ENCODE results near the gene CHRND.

Gene CHRND

DNA sequence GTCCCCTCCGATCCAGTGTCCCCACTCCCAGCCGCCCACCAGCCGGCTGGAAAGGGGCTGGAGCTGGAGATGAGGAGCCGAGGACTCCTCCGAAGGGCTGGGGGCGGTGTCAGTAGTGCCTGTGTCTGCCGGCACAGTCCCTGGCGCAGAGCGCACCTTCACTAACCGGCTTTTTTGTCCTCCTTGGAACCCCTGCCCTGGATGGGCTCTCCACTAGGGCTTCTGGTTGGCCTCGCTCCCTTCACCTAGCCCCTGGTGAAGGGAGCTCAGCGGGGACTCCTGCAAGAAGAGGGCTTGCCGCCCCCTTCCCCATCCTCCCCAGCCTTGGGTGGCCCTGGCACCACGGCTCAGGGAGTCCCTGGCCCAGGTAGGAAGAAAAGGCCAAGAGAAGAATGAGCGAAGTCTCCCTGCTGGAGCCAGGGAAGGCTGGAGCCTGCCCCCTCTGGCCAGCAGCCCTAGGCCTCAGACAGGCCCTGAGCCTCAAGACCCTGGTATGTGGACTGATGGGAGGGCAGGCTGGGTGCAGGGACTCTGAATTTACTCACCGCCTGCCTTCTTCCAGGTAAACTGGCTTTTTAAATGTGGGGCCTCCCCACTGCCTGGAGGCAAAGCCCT lies 37.8 kb upstream of the CHRND start:
- no peak for DNase-seq

DNA sequence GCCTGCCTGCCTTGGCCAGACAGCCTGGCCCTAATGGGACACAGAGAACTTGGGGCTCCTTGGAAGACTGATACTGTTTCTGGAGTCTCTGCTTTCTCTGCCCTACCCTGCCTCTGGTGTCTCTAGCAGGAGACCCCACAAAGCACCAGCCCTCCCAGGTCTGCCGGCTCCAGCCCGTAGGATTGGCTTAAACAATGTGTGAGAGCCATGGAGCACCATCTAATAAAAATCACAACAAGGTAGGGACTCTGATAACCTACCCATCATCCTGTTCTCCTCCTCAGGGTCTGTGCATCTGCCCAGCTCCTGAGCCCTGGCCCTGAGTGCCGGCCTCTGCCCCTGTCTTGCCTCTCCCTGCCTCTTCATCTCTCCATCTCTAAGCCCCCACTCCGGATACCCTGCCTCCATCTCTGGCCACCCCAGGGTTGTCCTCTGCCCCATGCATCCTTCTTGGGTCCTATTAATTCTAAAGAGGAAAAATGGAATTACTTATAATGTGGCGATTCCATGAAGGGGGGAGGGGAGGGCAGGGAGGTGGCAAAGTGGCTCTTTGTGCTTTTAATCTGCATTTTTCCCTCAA lies 37.1 kb upstream of the CHRND start:
- DNase-seq = no peak

DNA sequence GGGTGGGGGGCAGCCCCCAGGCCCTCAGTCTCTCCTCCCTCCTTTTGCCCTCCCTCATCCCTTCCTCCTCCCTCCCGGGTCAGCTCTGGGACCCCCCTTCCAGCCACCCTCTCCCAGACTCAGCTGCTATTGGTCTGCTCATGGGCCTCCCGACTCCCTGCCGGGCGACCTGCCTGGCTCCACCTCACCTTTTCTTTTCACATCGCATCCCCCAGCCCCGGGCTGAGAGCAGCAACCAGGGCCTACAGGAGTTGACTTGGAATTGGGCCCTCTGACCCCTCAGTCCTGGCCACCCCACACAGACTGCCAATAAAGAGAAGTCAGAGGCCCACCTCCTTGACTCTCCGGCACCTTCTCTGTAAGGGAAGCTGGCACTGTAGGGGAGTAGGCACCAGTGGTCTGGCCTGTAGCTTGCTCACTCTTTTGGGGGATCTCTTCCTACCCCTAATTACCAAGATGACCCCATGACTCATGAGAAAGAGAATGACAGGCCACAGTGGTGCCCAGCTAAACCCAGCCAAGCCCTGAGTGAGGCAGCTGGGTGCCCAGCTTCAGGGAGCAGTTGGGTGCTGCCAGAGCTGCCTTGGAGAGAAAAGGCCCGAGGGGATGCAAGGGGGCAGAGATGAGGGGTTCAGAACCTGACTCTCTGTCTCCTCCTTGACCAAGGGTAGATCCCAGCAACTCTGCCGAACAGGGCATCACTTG lies 36.3 kb upstream of the CHRND start:
- no peak for DNase-seq

DNA sequence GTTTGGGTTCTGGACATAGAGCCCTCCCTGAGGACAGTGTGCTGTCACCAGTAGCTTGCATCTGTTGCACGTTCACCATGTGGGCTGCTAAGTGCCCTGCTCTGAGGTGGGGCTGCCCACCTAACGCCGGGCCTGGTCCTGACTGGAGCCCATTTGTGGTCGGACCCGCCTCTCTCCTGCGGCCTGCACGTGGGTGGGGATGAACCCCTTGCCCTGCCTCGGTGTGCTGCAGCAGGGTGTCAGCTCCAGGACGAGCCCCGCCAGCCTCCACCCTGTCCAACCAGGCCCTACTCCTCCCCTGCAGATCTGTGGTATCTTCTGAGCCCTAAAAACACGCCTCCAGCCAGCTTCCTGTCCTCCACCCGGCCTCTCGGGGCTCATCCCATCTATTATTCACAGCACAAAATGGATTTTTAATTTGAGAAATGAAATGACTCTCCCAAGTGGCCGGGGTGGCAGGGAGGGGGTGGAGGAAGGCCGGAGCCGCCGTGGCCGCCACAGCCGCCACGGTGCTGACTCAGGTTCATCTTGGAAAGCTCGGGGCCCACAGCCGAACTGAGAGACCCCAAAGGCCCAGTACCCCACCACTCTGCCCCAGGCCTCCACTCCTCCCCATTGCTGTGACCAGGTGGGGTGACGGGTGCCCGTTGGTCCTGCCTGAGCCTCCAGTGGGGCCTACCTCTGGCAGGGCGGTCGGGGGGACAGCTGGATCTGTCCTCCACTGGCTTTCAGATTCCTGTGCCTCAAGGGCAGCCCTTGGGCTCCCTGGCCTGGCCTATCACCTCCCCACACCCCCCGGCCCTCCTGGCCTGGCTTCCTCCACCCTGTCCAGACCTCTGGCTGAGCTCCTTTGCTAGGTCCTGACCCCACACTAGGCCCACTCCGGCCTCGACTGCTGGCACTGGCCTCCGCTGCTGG lies 35.5 kb upstream of the CHRND start:
- no peak for DNase-seq

DNA sequence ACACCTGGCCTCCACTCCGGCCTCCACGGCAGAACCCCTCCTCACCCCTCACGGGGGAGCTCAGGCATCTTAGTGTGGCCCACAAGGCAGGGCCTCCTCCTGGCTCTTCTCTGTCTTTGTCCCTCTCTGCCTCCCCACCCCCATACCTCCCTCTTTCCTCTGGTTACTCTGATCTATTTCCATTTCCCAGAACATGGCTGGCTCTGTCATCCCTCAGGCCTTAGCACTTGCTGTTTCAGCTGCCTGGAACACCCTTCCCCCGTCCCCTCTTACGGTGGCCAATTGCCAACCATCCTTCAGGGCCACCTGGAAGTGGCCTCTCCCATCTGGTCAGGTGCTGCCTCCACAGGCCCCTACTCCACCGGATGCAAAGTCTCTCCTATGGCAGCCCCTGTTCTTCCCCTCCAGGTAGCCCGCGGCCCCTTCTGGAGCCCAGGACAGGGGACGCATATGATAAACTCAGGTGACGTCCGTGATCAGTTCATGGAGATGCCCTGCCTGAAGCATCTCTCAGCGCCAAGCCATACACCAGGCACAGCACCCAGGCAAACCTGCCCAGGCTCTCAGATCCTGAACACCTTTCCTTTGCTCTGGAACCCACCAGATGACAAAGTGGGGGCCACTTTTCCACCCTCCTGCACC lies 34.7 kb upstream of the CHRND start:
- no peak for DNase-seq

DNA sequence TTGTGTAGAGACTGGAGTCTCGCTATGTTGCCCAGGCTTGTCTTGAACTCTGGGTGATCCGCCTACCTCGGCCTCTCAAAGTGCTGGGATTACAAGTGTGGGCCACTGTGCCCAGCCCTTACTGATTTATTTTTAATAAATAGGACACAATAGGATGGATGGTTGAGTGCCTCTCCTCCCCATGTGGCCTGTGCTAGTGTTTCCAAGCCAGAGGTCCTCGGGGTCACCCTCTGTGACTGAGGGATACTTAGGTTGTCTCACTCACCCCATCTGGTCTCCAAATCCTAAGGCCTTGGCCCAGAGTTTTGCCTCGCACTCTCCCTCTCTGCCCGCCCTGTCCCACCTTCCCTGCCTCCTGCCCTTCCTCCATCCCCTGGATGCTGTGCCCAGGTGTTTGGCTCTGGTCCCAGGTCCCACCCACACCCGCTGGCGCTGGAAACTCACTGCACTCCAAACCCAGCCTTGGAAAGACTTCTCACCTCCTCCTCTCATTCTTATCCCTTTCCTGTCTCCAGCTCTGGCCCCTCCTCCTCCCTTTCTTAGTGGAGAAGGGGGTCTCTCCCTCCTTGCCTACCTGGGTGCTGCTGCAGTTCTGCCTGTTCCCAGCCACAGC lies 33.6 kb upstream of the CHRND start:
- DNase-seq = no peak

DNA sequence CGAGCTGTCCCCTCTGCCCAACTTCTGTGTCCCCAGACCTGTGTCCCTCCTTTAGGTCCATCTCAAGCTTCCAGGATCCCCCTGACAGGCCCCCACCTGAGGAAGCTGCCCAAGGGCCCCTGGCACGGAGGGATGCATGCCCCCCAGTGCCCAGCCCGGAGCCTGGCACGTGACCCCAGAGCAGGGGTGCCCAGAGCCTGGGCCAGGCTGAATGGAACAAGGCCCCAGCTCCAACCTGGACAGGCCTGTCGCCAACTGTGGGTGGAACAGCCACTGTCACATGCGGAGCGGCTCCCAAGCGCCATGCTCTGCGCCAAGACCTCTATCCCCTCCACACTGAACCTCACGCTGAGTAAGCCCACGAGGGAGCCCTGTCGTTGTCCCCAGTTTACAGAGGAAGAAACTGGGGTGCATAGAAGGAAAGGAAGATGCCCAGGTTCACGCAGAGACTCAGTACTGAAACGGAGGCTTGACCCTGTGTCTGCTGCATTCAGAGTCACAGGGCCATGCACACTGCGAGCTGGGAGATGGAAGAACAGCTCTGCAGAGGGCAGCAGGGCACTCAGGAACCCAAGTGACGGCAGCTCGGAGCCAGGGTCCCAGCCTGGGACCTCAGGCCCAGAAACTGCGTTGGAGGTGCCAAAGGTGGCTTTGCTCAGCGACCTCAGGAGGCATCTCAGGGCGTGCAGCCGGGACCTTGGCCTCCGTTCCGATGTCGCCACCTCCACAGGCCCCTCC lies 32.8 kb upstream of the CHRND start:
- DNase-seq = no peak

DNA sequence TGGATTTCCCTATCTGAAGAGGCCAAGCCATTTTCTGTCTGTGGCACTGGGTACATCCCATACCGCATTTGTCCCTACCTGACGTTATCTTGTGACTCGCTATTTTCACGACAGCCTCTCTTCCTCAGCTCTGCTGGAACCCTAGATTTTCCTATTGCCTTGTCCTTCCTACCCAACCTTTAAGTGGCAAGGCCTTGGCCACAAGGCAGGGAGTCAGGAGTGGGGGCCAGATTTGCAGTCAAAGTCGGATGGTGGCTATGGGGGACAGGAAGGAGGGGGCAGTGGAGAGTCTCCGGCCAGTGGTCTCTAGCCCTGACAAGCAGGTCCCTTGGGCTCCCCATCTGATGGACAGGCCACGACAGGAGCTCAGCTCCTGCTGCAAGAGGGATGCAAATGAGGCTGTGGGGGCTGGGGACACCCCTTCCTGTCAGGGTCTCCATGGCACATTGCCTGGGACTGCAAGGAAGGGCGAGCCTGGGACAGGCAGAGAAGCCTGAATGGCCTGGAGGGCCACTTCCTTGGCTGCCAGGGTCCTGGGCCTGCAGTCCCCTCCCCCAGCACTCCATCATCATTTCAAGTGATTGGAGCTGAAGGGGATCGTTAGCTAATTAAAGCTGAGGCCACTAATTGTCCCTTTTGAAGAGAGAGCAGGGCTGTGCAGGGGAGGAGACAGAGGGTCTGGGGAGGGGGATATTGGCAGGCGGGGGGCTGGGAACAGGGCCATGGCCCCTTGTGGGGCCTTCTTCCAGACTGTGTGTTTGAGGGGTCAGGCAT lies 32.1 kb upstream of the CHRND start:
- DNase-seq = no peak

DNA sequence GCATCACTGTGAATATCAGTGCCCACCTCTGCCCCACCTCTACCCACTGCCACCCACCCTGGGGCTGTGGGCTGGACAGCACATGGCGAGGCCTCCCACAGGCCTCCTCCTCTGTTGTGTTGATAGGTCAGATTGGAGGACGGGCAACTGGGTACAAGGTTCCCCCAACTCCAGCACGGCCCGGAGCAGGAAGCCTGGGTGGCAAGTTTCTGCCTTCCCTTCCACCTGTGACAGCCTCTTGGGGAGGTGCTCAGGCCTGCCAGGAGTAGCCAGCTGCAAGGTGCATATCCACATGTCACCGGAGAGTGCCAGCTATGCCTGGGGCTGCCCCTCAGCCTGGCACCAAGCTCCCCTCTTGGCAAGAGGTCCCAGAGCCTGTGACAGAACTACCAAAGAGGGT lies 31.4 kb upstream of the CHRND start:
- no peak for DNase-seq

DNA sequence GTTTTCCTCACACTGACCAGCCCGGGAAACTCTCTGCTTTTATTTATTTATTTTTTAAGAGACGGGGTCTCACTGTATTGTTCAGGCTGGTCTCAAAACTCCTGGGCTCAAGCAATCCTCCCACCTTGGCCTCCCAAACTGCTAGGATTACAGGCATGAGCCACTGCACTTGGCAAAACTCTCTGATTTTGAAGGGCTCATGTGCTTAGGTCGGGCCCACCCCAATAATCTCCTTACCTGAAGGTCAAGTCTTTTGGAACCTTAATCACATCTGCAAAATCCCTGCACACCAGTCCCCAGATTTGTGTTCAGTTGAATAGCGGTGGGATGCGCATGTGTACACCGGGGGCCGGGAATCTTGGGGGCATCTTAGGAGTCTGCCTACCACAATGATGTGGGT lies 30.7 kb upstream of the CHRND start:
- DNase-seq = no peak

DNA sequence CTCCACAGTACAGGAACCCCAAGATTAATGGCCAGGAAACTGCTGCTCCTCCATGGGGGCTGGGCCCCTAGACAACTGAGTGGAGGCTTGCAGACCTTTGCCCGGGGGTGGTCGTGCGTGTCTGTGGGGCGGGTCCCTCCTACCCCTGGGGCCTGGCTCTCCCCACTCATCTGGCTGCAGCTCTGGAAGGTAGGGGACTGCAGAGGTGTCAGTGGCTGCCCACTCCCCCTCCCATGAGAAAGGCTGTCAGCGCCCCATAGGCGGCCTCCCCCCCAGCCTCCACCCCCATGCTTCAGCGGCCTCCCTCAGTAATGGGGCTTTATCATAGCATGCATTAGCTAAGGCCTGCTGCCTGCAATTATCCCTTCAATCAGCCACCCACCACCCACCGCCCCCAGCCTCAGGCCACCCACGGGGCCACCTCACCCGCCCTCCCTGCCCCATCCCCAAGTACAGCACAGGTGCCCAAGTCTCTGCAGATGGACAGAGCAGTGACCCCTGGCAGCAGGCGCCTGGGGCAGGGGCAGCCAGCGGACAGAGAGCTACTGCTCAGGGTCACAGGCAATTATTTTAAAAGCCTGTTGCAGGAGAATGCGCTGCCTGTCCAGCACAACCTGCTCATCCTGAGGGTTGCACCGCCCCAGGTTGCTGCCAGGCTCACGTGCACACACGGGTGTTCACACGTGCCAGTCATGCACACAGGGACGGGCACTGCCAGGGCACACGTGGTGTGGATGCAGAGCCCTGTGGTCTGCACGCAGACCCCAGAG lies 29.3 kb upstream of the CHRND start:
- DNase-seq = no peak

DNA sequence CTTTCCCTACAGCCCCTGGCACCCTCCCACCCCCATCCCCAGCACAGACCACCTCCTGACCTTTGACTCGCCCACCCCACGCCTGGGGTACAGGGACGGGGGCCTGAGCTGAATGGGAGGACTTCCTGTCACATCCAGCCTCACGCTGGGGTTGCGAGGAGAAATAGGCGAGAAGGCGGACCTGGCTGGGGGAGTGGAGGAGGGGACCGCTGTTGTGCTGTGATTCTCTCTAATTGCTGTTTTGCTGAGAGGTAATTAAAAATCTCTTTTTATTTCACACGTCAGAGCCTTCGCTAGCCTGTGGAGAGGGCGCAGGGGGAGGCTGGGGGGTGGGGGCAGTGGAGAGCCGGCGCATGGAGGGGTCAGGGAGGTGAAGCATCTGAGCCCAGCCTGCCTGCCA lies 28.6 kb upstream of the CHRND start:
- no peak for DNase-seq

DNA sequence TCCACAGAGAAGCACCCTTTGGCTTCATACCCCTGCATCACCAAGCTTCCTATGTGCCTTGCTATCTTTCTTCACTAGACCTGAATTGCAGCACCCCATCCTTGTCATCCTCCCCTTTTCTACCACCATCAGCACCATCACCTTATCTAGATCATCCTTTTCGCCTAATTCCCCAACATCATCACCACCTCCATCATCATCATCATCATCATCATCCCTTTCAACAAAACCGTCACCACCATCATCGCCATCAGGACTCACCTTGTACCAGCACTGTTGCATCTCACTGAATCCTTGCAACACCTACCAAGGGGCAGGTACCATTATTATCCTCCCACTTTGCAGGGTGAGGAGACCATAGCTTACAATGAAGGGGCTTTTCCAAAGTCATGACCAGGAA lies 27.5 kb upstream of the CHRND start:
- DNase-seq = no peak

DNA sequence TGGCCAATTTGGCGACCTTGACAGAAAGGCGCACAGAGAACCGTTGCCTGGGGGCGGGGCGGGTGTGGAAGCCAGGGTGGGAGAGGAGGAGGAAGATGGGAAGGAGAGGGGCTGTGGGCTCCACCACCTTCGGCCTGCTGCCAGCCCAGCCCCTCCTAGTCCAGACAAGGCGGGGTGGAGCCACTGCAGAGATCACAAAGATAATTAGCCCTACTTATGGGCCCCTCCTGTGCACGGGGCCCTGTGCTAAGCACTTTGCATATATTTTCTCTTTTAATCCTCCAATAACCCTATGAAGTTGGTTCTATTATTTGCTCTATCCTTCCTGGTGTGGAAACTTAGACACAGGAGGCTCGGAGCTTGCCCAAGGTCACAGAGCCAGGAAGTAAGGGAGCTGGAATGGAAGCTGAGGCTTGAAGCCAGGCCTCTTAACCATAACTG lies 24.6 kb upstream of the CHRND start:
- no peak for DNase-seq

DNA sequence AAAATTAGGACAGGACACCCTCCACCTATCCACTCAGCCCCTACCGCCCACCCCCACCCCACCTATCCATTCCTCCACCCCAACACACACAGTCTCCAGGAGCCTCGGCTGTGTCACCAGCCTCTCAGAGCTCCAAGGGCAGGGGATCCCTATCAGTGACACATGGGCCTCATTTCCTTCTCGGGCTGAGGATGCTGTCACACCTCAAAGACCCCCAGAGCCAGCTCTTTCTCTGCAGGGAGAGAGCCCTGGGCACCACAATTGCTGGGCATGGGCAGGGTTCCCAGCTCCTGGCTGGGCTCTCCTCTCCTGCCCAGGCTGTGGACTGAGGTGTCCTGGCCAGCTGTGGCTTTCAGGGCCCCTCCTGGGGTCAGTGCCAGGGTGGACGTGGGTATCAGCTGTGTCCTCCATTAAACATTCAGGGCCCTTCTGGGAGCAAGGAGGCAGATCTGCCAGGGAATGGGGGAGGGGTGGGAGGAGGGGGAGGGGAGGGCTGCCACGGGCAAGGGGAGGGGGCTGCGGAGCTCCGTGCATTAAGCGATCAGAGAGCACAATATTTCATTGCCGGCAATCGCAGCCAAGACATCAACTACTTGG lies 24.1 kb upstream of the CHRND start:
- DNase-seq = no peak

DNA sequence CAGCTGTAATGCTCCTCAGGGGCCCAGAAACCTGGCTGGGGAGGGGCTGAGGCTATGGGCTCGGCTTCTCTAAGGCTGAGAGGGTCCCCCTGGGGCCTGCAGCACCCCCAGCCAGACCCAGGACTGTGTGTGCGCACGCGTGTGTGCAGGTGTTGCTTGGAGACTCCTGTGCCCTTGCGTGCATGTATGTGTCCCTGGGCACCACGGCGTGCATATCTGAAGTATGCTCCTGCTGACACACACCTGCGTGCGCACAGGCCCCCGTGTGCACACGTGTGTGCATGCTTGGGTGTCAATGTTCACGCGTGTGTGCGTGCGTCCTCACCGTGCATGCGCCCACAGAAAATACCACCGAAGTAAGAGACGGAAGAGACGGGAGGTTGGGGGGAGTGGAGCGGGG lies 23.4 kb upstream of the CHRND start:
- DNase-seq = no peak

DNA sequence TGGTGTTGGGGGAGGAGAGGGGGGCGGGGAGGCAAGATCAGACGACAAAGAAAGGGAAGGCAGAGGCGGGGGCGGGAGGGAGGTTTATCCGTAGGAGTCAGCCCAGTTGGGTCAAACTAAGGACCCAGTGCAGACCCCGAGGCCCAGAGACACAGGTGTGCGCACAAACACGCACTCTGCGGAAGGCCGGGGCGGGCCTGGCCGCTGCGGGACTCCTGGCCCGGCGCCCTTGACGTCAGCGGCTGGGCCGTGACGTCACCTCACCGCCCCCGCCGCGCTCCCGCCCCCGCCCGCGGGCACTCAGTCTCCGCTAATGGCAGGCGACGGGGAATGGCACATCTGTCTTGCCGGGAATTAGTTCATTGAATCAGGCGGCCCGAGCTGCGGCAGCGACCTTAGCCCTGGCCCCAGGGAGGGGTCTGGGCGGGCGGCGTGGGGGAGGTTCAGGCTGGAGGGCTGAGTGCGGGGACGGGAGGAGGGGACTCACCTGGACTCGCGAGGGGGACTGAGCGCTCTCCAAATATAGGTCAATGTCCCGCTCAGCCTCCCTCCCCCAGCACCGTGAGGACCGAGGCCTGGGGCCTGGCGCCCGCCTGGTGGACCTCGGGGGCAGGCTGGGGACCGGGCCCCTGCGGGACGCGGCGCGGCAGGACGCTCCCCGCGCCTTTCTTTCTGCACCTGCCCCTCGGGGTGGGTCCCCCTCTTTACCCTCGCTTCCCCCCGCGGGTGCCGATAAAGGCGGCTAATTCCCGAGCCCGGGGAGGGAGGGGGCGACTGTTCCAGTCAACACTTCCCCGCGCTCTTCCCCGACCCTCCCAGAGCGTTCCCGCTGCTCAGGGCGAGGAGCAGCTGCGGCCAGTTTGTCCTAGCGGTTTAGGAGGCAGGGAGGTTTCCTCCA lies 22.8 kb upstream of the CHRND start:
- no peak for DNase-seq

DNA sequence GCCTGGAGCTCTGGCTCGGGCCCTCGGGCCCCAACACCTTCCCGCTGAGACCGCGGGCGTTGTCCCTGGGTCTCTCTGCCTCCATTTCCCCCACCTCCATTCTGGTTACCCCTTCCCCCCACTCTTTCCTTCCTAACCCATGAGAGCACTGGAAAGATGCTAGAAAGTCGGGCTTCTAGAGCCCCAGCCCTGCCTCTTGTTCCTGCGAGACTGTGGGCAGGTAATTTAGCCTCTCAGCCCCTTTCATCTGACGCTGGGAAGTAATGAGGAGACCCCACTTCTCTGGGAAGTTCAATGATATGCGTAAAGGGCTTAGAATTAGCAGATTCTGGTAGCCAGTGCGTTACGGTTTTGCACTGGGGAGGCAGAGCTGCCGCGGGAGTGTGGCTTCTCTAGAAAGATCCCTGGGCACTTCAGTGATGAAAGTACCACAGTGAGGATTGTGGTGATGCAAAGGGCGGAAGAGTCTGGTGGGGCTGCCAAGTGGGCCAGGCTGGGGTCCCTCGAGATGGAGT lies 22.1 kb upstream of the CHRND start:
- DNase-seq = no peak

Measured in SW 1271 (cell line).